IMR-90 (cell line): ENCODE data around the gene SLITRK1. TPM values are rescaled to one million over a fixed set of nuclear protein-coding genes. Genes with fewer than 3 reads are reported as not detected.

ENCODE experiments used
- ATAC-seq: fragments of 200-7000 bp; cut with Tn5 transposase; 2 replicates; pipeline ENCODE4 v1.9.1; 2020; ENCODE audit warnings: low read depth, mild to moderate bottlenecking, moderate library complexity
- BruUV-seq: library from RNA; stranded (reverse); fragments of 400-500 nt; replicated peaks from 2 replicates; lab custom pipeline; 2021; lab: Mats Ljungman, UMichigan
- CTCF ChIA-PET: fragments of 300-600 bp; formaldehyde crosslinking; extraction: SDS; loops from one replicate; lab custom pipeline; 2021; ENCODE audit warnings: antibody characterized with exemption; lab: Yijun Ruan, JAX
- POLR2A ChIA-PET: fragments of 300-600 bp; sonication (Branson Sonifier 250); formaldehyde crosslinking; loops from one replicate; lab custom pipeline; 2022; ENCODE audit warnings: antibody characterized with exemption; ENCODE audit not compliant: unreplicated experiment; lab: Charles Lee
- DNase-seq: peaks from one replicate; pipeline ENCODE4 v3.0.0; 2013
- H2AFZ ChIP-seq: replicated peaks from 2 replicates; pipeline ENCODE3; 2013; ENCODE audit warnings: low read length, mild to moderate bottlenecking; ENCODE audit not compliant: poor library complexity
- H2AK5ac ChIP-seq: 2 replicates; pipeline ENCODE4 v1.6.1; 2013; ENCODE audit warnings: low read depth, low read length, inconsistent platforms
- H2AK9ac ChIP-seq: replicated peaks from 2 replicates; pipeline ENCODE3; 2013; ENCODE audit warnings: mild to moderate bottlenecking, low read depth, low read length, moderate library complexity; ENCODE audit not compliant: poor library complexity
- H2BK120ac ChIP-seq: 2 replicates; pipeline ENCODE4 v1.6.1; 2013; ENCODE audit warnings: low read depth, low read length, inconsistent platforms
- H2BK15ac ChIP-seq: 3 replicates; pipeline ENCODE4 v1.6.1; 2013; ENCODE audit warnings: low read depth, low read length, inconsistent platforms
- H2BK20ac ChIP-seq: 2 replicates; pipeline ENCODE4 v1.6.1; 2013; ENCODE audit warnings: low read depth, mild to moderate bottlenecking, inconsistent platforms, low read length, moderate library complexity
- H2BK5ac ChIP-seq: 2 replicates; pipeline ENCODE4 v1.6.1; 2013; ENCODE audit warnings: mild to moderate bottlenecking, low read depth, low read length, inconsistent platforms; ENCODE audit not compliant: poor library complexity, severe bottlenecking
- H3K14ac ChIP-seq: replicated peaks from 2 replicates; pipeline ENCODE4 v1.6.1; 2013; ENCODE audit warnings: low read depth, low read length, inconsistent platforms
- H3K18ac ChIP-seq: 2 replicates; pipeline ENCODE4 v1.6.1; 2013; ENCODE audit warnings: low read depth, low read length, control low read depth
- H3K23ac ChIP-seq: 2 replicates; pipeline ENCODE4 v1.6.1; 2013; ENCODE audit warnings: low read depth, low read length, inconsistent platforms
- H3K27ac ChIP-seq: 2 replicates; pipeline ENCODE4 v1.5.1; 2013; ENCODE audit warnings: mild to moderate bottlenecking, control low read depth, low read length; ENCODE audit not compliant: insufficient read depth
- H3K27me3 ChIP-seq: 2 replicates; pipeline ENCODE4 v1.6.1; 2013; ENCODE audit warnings: low read length; ENCODE audit not compliant: control insufficient read depth, insufficient read depth
- H3K36me3 ChIP-seq: 2 replicates; pipeline ENCODE4 v1.6.1; 2013; ENCODE audit warnings: low read length, mixed read lengths; ENCODE audit not compliant: control insufficient read depth, insufficient read depth
- H3K4ac ChIP-seq: 2 replicates; pipeline ENCODE4 v1.6.1; 2013; ENCODE audit warnings: low read depth, low read length, inconsistent platforms
- H3K4me1 ChIP-seq: 2 replicates; pipeline ENCODE4 v1.6.1; 2013; ENCODE audit warnings: low read length, mixed read lengths; ENCODE audit not compliant: control insufficient read depth, insufficient read depth
- H3K4me2 ChIP-seq: 2 replicates; pipeline ENCODE4 v1.6.1; 2013; ENCODE audit warnings: low read depth, mild to moderate bottlenecking, control low read depth, low read length, moderate library complexity
- H3K4me3 ChIP-seq: 2 replicates; pipeline ENCODE4 v1.5.1; 2013; ENCODE audit warnings: low read depth, mild to moderate bottlenecking, control low read depth, low read length, moderate library complexity; ENCODE audit not compliant: insufficient read depth
- H3K56ac ChIP-seq: 2 replicates; pipeline ENCODE4 v1.6.1; 2013; ENCODE audit warnings: low read length, inconsistent platforms; ENCODE audit not compliant: insufficient read depth; ENCODE audit errors: extremely low read depth
- H3K79me1 ChIP-seq, 2 experiments: 2 replicates each; pipeline ENCODE4 v1.6.1; 2013; ENCODE audit warnings: low read length in 2 of 2, inconsistent platforms in 1 of 2, low read depth in 1 of 2
- H3K9ac ChIP-seq: 2 replicates; pipeline ENCODE4 v1.6.1; 2013; ENCODE audit warnings: low read depth, low read length, control low read depth
- H3K9me1 ChIP-seq: 2 replicates; pipeline ENCODE4 v1.6.1; 2013; ENCODE audit warnings: low read length, inconsistent platforms; ENCODE audit not compliant: insufficient read depth
- H3K9me3 ChIP-seq: 2 replicates; pipeline ENCODE4 v1.6.1; 2013; ENCODE audit warnings: low read length; ENCODE audit not compliant: control insufficient read depth, insufficient read depth
- H4K20me1 ChIP-seq: 2 replicates; pipeline ENCODE4 v1.6.1; 2013; ENCODE audit warnings: low read length, inconsistent platforms; ENCODE audit not compliant: insufficient read depth
- H4K5ac ChIP-seq: 2 replicates; pipeline ENCODE4 v1.6.1; 2013; ENCODE audit warnings: mild to moderate bottlenecking, low read depth, low read length, control low read depth
- H4K8ac ChIP-seq, 2 experiments: 2 replicates each; pipeline ENCODE4 v1.6.1; 2013; ENCODE audit warnings: low read depth in 2 of 2, low read length in 2 of 2, control low read depth in 1 of 2, inconsistent platforms in 1 of 2
- H4K91ac ChIP-seq: 2 replicates; pipeline ENCODE4 v1.6.1; 2013; ENCODE audit warnings: low read depth, low read length, inconsistent platforms; ENCODE audit not compliant: insufficient read depth
- BHLHE40 ChIP-seq: fragments of 150-350 bp; IDR thresholded peaks from 2 replicates; pipeline ENCODE4 v1.6.1; 2016; ENCODE audit warnings: mild to moderate bottlenecking, low read depth, low read length
- CEBPB ChIP-seq: IDR thresholded peaks from 2 replicates; pipeline ENCODE4 v1.6.1; 2012; ENCODE audit warnings: low read depth, low read length, improper control_type of control experiment
- FOS ChIP-seq: fragments of 150-350 bp; IDR thresholded peaks from 2 replicates; pipeline ENCODE4 v1.6.1; 2016; ENCODE audit warnings: low read depth, low read length
- MXI1 ChIP-seq: IDR thresholded peaks from 2 replicates; pipeline ENCODE4 v1.6.1; 2012; ENCODE audit warnings: low read depth, mild to moderate bottlenecking, low read length, moderate library complexity, borderline replicate concordance
- NFE2L2 ChIP-seq: fragments of 150-350 bp; IDR thresholded peaks from 2 replicates; pipeline ENCODE4 v1.6.1; 2016; ENCODE audit warnings: low read depth, mild to moderate bottlenecking, low read length
- POLR2A ChIP-seq: IDR thresholded peaks from 2 replicates; pipeline ENCODE4 v1.6.1; 2012; ENCODE audit warnings: mild to moderate bottlenecking, low read depth, low read length
- RAD21 ChIP-seq: IDR thresholded peaks from 2 replicates; pipeline ENCODE4 v1.6.1; 2012; ENCODE audit warnings: low read length, improper control_type of control experiment
- RFX5 ChIP-seq: IDR thresholded peaks from 2 replicates; pipeline ENCODE4 v1.8.0; 2012; ENCODE audit warnings: low read depth, mild to moderate bottlenecking, low read length, moderate library complexity
- SMC3 ChIP-seq: fragments of 150-350 bp; IDR thresholded peaks from 2 replicates; pipeline ENCODE4 v1.6.1; 2016; ENCODE audit warnings: low read depth, mild to moderate bottlenecking, antibody characterized with exemption, low read length, moderate library complexity
- WGBS, 2 experiments: methylation state at CpG; one replicate each; pipeline versions ENCODE4 v1.1.5 to v1.1.7; 2013; ENCODE audit warnings: missing lambda C conversion rate in 2 of 2; ENCODE audit not compliant: insufficient read length in 1 of 2; ENCODE audit errors: extremely low coverage in 2 of 2; 5-methylcytosine and 5-hydroxymethylcytosine counted together
- dilution Hi-C: fragments of 300-500 bp; cut with HindIII; formaldehyde crosslinking; loops from one replicate; pipeline ENCODE4 v1.14.3; 2018; ENCODE audit warnings: low sequenced_read_pairs; ENCODE audit not compliant: unreplicated experiment
- in situ Hi-C: fragments of 300-500 bp; cut with MboI; formaldehyde crosslinking; loops from 3 replicates; pipeline ENCODE4 v1.14.3; 2019; ENCODE audit warnings: low sequenced_read_pairs, inconsistent platforms, mixed read lengths
- intact Hi-C: fragments of 100-400 bp; cut with micrococcal nuclease; formaldehyde crosslinking; loops from 2 replicates; pipeline ENCODE4 v1.10.0; 2022
- polyA plus RNA-seq, 3 experiments: library from polyadenylated mRNA; depleted of rRNA; stranded (reverse); fragments of >200 nt; gene quantifications; 2 replicates each; pipeline ENCODE4 v1.2.3, GENCODE V29; 2012; ENCODE audit warnings: low replicate concordance in 1 of 3
- total RNA-seq: library from RNA; depleted of rRNA; stranded (reverse); fragments of >200 nt; gene quantifications from 2 replicates; pipeline ENCODE4 v1.2.3, GENCODE V29; 2012
- TF ChIP-seq, protein P1 (sequence below): fragments of 150-350 bp; IDR thresholded peaks from 2 replicates; pipeline ENCODE4 v1.6.1; 2017; ENCODE audit warnings: mild to moderate bottlenecking, antibody characterized with exemption, low read length, low read depth
- TF ChIP-seq, protein P2 (sequence below): conservative IDR thresholded peaks from 2 replicates; pipeline ENCODE4 v1.5.1; 2012; ENCODE audit warnings: mild to moderate bottlenecking, low read depth, low read length, improper control_type of control experiment
- TF ChIP-seq, protein P3 (sequence below): fragments of 150-350 bp; IDR thresholded peaks from 2 replicates; pipeline ENCODE4 v1.6.1; 2016; ENCODE audit warnings: low read depth, mild to moderate bottlenecking, low read length, moderate library complexity, borderline replicate concordance

Gene SLITRK1
- total and polyA plus RNA-seq, 2 of the 4 experiments (the other 2 are of a cell fraction) = under 0.01 to 0.07 TPM

GRCh38 chr13:83882606-83882959 lies 309 bp upstream of the SLITRK1 start:
- no peak for DNase-seq
- H4K20me1 ChIP-seq = no peaks in the 10 kb centered on the region
- no peaks in the 10 kb centered on the region for H3K79me1 ChIP-seq
- H2AFZ ChIP-seq = no peak overlapping the region
- H3K9me3 ChIP-seq = peaks cover 6% of the 10 kb centered on the region
- H2BK20ac ChIP-seq = no peak overlapping the region
- no peaks in the 10 kb centered on the region for H3K9me1 ChIP-seq
- H3K36me3 ChIP-seq = no peaks in the 10 kb centered on the region
- H3K56ac ChIP-seq = no peak overlapping the region
- H2BK5ac ChIP-seq = no peak overlapping the region
- H3K23ac ChIP-seq = no peak overlapping the region
- no peak for TF ChIP-seq MXI1
- no peak for TF ChIP-seq BHLHE40
- TF ChIP-seq NFE2L2 = no peak
- no peak for TF ChIP-seq POLR2A
- TF ChIP-seq FOS = no peak
- no peak for TF ChIP-seq RFX5
- no peak for TF ChIP-seq RAD21
- no peak for TF ChIP-seq CEBPB
- TF ChIP-seq, protein P1, sequence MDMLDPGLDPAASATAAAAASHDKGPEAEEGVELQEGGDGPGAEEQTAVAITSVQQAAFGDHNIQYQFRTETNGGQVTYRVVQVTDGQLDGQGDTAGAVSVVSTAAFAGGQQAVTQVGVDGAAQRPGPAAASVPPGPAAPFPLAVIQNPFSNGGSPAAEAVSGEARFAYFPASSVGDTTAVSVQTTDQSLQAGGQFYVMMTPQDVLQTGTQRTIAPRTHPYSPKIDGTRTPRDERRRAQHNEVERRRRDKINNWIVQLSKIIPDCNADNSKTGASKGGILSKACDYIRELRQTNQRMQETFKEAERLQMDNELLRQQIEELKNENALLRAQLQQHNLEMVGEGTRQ = no peak
- TF ChIP-seq, protein P2, sequence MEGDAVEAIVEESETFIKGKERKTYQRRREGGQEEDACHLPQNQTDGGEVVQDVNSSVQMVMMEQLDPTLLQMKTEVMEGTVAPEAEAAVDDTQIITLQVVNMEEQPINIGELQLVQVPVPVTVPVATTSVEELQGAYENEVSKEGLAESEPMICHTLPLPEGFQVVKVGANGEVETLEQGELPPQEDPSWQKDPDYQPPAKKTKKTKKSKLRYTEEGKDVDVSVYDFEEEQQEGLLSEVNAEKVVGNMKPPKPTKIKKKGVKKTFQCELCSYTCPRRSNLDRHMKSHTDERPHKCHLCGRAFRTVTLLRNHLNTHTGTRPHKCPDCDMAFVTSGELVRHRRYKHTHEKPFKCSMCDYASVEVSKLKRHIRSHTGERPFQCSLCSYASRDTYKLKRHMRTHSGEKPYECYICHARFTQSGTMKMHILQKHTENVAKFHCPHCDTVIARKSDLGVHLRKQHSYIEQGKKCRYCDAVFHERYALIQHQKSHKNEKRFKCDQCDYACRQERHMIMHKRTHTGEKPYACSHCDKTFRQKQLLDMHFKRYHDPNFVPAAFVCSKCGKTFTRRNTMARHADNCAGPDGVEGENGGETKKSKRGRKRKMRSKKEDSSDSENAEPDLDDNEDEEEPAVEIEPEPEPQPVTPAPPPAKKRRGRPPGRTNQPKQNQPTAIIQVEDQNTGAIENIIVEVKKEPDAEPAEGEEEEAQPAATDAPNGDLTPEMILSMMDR = no peak
- TF ChIP-seq, protein P3, sequence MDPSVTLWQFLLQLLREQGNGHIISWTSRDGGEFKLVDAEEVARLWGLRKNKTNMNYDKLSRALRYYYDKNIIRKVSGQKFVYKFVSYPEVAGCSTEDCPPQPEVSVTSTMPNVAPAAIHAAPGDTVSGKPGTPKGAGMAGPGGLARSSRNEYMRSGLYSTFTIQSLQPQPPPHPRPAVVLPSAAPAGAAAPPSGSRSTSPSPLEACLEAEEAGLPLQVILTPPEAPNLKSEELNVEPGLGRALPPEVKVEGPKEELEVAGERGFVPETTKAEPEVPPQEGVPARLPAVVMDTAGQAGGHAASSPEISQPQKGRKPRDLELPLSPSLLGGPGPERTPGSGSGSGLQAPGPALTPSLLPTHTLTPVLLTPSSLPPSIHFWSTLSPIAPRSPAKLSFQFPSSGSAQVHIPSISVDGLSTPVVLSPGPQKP = no peak
- TF ChIP-seq SMC3 = no peak
- no peak overlapping the region for H3K14ac ChIP-seq
- ATAC-seq = no peak
- no peak overlapping the region for H3K27ac ChIP-seq
- WGBS, 2 experiments = no CpG with 5 or more reads among the region's 9 CpGs
- dilution Hi-C loops = no loop called here
- H3K9ac ChIP-seq = no peak overlapping the region
- no peak overlapping the region for H2BK120ac ChIP-seq
- H3K4me2 ChIP-seq = 0 out of 2 replicates have a peak overlapping the region, but pooled peaks have one; percentile 27
- ChIA-PET CTCF (interaction anchor here (1.0 kb wide), 1 partner anchor 9 kb away, joined by 4 read pairs; no protein-coding TSS in a partner anchor), POLR2A (no interaction called here)
- no peak overlapping the region for H2AK5ac ChIP-seq
- no peak overlapping the region for H3K4me3 ChIP-seq
- in situ Hi-C loops = no loop called here
- no TSS peak for BruUV-seq
- no peak overlapping the region for H4K5ac ChIP-seq
- H4K8ac ChIP-seq = no peak overlapping the region
- no peak overlapping the region for H2AK9ac ChIP-seq
- no peak overlapping the region for H2BK15ac ChIP-seq
- peaks cover 17% of the 10 kb centered on the region for H3K27me3 ChIP-seq
- no peak overlapping the region for H3K18ac ChIP-seq
- H4K91ac ChIP-seq = no peak overlapping the region
- intact Hi-C loops = no loop called here
- H3K4me1 ChIP-seq = no peaks in the 10 kb centered on the region
- no peak overlapping the region for H3K4ac ChIP-seq
